ENCODE data around the gene CTR9.

GRCh38 chr11:10722307-10722706, 28.7 kb upstream of the CTR9 start:
- TF ChIP-seq CTCF (IDR thresholded peaks at IDR 0.05; ENCODE audit: borderline replicate concordance, extremely low read depth, low read length, poor library complexity, severe bottlenecking) (no peak), EZH2 (IDR thresholded peaks at IDR 0.05; ENCODE audit: borderline replicate concordance, low read depth, low read length, severe bottlenecking) (no peak)

Data from DND-41 (cell line).